ENCODE measurements around the gene PRUNE2.

Gene PRUNE2

DNA sequence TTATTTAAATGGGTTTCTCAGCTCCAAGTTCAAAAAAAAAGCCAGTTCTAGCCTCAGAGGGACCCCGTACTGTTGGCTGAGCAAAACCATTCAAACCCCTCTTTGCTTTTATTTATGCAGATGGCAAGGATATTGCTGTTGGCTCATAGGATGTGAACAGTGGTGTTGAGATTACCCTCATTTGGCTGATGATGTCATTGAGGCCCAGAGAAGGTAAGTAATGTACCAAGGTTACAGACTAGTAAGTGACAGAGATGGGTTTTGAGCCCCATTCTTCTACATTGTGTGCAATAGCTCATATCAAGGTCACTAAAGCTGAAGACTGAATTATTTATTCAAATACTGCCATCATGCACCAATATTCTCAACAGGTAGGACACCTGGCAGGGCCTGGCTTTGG, 263.8 kb downstream of the PRUNE2 start:
- ATAC-seq (ENCODE audit: insufficient read depth, low read depth) (no peak), DNase-seq (no peak)
- Histone ChIP-seq H3K27me3 (ENCODE audit: insufficient read depth, low read length, poor library complexity) (no peaks in the 10 kb centered on the region), H3K4me1 (ENCODE audit: insufficient read depth, low read length) (no peaks in the 10 kb centered on the region), H4K20me1 (ENCODE audit: insufficient read depth, low read length) (no peaks in the 10 kb centered on the region), H2AFZ (ENCODE audit: low read depth, low read length) (no peak overlapping the region), H3K9me3 (ENCODE audit: insufficient read depth, low read length, severe bottlenecking) (no peaks in the 10 kb centered on the region), H3K4me3 (ENCODE audit: low read depth in 1 of 2, low read length in 2 of 2) (no peak overlapping the region), H3K4me2 (ENCODE audit: insufficient read depth, low read length) (no peak overlapping the region), H3K9ac (ENCODE audit: low read depth, low read length) (no peak overlapping the region), H3K27ac (ENCODE audit: low read length) (no peak overlapping the region), H3K79me2 (ENCODE audit: insufficient read depth, low read length) (no peaks in the 10 kb centered on the region), H3K36me3 (ENCODE audit: insufficient read depth, low read length) (no peaks in the 10 kb centered on the region)
- TF ChIP-seq, protein P1, sequence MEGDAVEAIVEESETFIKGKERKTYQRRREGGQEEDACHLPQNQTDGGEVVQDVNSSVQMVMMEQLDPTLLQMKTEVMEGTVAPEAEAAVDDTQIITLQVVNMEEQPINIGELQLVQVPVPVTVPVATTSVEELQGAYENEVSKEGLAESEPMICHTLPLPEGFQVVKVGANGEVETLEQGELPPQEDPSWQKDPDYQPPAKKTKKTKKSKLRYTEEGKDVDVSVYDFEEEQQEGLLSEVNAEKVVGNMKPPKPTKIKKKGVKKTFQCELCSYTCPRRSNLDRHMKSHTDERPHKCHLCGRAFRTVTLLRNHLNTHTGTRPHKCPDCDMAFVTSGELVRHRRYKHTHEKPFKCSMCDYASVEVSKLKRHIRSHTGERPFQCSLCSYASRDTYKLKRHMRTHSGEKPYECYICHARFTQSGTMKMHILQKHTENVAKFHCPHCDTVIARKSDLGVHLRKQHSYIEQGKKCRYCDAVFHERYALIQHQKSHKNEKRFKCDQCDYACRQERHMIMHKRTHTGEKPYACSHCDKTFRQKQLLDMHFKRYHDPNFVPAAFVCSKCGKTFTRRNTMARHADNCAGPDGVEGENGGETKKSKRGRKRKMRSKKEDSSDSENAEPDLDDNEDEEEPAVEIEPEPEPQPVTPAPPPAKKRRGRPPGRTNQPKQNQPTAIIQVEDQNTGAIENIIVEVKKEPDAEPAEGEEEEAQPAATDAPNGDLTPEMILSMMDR (IDR thresholded peaks at IDR 0.05; ENCODE audit: borderline replicate concordance, extremely low read depth, low read length, poor library complexity, severe bottlenecking) = no peak
- TF ChIP-seq EZH2 (IDR thresholded peaks at IDR 0.05; ENCODE audit: borderline replicate concordance, low read depth, low read length, severe bottlenecking) = no peak

DNA sequence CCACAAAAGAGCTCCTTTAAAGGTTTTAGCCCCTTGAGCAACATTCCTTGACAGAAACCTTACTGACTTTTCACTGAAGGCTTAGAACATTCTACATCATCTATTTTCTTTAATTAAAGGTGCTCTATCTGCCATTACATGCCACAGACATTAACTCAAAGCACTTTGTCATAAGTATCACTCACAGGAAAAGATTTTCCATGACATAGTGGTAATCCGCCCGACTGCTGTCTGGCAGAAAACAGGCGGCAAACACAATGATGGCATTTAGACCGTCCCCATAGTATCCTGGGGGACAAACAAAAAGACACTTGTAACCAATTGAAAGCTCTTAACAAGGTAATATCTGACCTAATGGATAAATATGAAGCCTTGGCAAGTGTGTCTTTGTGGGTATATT, 267.9 kb downstream of the PRUNE2 start:
- Histone ChIP-seq H3K9me3 (ENCODE audit: insufficient read depth, low read length, severe bottlenecking) (no peaks in the 10 kb centered on the region), H3K4me1 (ENCODE audit: insufficient read depth, low read length) (no peaks in the 10 kb centered on the region), H4K20me1 (ENCODE audit: insufficient read depth, low read length) (no peaks in the 10 kb centered on the region), H3K4me3 (ENCODE audit: low read depth in 1 of 2, low read length in 2 of 2) (no peak overlapping the region), H3K27ac (ENCODE audit: low read length) (no peak overlapping the region), H3K4me2 (ENCODE audit: insufficient read depth, low read length) (no peak overlapping the region), H3K36me3 (ENCODE audit: insufficient read depth, low read length) (no peaks in the 10 kb centered on the region), H3K27me3 (ENCODE audit: insufficient read depth, low read length, poor library complexity) (no peaks in the 10 kb centered on the region), H2AFZ (ENCODE audit: low read depth, low read length) (no peak overlapping the region), H3K79me2 (ENCODE audit: insufficient read depth, low read length) (no peaks in the 10 kb centered on the region), H3K9ac (ENCODE audit: low read depth, low read length) (no peak overlapping the region)
- TF ChIP-seq, protein P1 (IDR thresholded peaks at IDR 0.05; ENCODE audit: borderline replicate concordance, extremely low read depth, low read length, poor library complexity, severe bottlenecking) = no peak
- no peak for TF ChIP-seq EZH2 (IDR thresholded peaks at IDR 0.05; ENCODE audit: borderline replicate concordance, low read depth, low read length, severe bottlenecking)
- ATAC-seq (ENCODE audit: insufficient read depth, low read depth) (no peak), DNase-seq (no peak)

DNA sequence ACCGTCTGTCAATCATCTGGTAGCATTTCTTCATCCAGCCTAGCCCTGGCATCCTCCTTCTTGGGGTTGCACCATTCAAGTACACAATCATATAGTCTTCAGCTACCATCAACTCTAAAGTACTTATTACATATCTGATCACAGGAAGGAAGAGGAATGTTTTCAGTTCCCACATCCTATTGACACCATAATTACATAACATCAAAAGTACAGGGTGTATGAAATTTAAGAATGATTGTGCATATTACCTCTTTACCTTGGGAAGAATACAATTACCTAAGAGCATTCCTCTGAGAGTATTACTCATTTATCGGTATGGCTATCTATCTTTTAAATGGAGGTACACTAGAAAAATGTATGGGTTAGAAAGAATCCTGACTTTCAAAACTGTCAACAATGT, 268.5 kb downstream of the PRUNE2 start:
- H3K79me2 ChIP-seq (ENCODE audit: insufficient read depth, low read length) = no peaks in the 10 kb centered on the region
- H3K4me3 ChIP-seq (ENCODE audit: low read depth in 1 of 2, low read length in 2 of 2) = no peak overlapping the region
- H4K20me1 ChIP-seq (ENCODE audit: insufficient read depth, low read length) = no peaks in the 10 kb centered on the region
- H3K9me3 ChIP-seq (ENCODE audit: insufficient read depth, low read length, severe bottlenecking) = no peaks in the 10 kb centered on the region
- no peak overlapping the region for H3K27ac ChIP-seq (ENCODE audit: low read length)
- ATAC-seq (ENCODE audit: insufficient read depth, low read depth) (0 out of 3 replicates have a peak, but pooled peaks have one; percentile 42), DNase-seq (no peak)
- H3K9ac ChIP-seq (ENCODE audit: low read depth, low read length) = no peak overlapping the region
- TF ChIP-seq EZH2 (IDR thresholded peaks at IDR 0.05; ENCODE audit: borderline replicate concordance, low read depth, low read length, severe bottlenecking) = no peak
- TF ChIP-seq, protein P1 (IDR thresholded peaks at IDR 0.05; ENCODE audit: borderline replicate concordance, extremely low read depth, low read length, poor library complexity, severe bottlenecking) = no peak
- H3K4me1 ChIP-seq (ENCODE audit: insufficient read depth, low read length) = no peaks in the 10 kb centered on the region
- no peaks in the 10 kb centered on the region for H3K27me3 ChIP-seq (ENCODE audit: insufficient read depth, low read length, poor library complexity)
- no peaks in the 10 kb centered on the region for H3K36me3 ChIP-seq (ENCODE audit: insufficient read depth, low read length)
- no peak overlapping the region for H2AFZ ChIP-seq (ENCODE audit: low read depth, low read length)
- H3K4me2 ChIP-seq (ENCODE audit: insufficient read depth, low read length) = no peak overlapping the region
